HG02798 (cell line): ENCODE results near the gene HCN3.
A peak's percentile ranks its signal among the peaks of the same experiment; 100 is the strongest.

Experiments
- ATAC-seq: cut with Tn5 transposase; IDR thresholded peaks from one replicate; pipeline ENCODE4 v1.9.1; 2021; ENCODE audit warnings: mild to moderate bottlenecking; ENCODE audit not compliant: unreplicated experiment, poor library complexity

The HCN3 gene

DNA sequence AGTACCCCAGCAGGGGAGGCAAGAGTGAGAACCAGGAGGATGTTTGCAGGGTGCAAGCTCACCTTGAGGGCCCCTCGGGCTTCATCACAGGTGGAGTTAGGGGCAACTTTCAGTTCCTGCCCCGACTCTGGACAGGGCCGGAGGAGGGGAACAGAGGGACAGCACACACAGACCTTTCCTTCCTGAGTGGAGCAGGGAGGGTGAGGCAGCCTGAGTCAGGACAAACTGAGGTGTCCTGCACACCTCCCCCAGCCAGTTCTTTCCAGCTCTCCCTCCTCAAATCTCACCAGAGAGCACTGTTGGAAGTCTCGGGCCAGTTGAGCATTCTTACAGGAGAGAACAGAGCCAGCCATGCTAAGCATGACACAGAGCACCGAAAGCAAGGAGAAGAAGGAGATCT is 23.5 kb upstream of the HCN3 start:
- ATAC-seq: no peak

GRCh38 chr1:155254228-155254713 is 23.0 kb upstream of the HCN3 start:
- ATAC-seq: no peak

- no peak for ATAC-seq
These were observed 22.5 kb upstream of the HCN3 start for GRCh38 chr1:155254714-155255242.

DNA sequence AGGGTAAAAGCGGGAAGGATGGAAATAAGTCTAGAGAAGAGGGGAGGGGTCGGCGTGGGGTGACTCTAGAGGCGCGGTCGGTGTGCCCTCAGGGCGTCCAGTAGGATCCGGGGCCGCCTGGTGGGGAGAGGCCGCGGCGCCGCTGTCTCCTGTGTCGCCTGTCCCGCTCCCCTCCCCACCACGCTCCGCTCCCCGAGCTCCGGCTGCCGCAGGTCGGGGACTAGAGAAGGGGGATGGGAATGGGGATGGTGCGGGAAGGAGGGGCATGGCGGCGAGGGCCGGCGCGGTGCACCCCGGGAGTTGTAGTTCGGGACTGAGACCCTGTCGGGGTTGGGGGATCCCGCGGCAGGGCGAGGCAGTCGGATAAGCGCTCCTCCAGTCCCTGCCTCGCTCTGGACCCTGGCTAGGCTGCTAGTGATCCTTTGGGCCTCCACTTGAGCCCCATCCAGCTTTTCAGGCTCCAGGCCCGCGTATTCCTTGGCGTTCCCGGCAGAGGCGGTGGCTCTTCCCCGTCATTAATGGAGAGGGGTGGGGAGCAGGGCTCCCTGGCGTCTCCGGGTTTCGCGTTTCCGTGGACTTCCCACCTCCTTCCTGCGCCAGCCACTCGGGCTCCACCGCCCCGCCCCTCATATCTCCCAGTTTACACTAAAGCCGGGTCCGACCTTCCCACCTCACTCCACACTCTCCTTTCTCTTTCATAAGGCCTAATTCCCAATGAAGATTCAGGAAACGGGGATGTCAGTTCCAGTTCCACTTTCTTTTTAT is 21.8 kb upstream of the HCN3 start, which contains the start of gene ENTREP3:
Gene ENTREP3, minus strand, starts transcription at position 241 of the 765 bp plus-strand sequence. CDS start 606 bp downstream, outside the sequence.
- peak; percentile 74 for ATAC-seq

DNA sequence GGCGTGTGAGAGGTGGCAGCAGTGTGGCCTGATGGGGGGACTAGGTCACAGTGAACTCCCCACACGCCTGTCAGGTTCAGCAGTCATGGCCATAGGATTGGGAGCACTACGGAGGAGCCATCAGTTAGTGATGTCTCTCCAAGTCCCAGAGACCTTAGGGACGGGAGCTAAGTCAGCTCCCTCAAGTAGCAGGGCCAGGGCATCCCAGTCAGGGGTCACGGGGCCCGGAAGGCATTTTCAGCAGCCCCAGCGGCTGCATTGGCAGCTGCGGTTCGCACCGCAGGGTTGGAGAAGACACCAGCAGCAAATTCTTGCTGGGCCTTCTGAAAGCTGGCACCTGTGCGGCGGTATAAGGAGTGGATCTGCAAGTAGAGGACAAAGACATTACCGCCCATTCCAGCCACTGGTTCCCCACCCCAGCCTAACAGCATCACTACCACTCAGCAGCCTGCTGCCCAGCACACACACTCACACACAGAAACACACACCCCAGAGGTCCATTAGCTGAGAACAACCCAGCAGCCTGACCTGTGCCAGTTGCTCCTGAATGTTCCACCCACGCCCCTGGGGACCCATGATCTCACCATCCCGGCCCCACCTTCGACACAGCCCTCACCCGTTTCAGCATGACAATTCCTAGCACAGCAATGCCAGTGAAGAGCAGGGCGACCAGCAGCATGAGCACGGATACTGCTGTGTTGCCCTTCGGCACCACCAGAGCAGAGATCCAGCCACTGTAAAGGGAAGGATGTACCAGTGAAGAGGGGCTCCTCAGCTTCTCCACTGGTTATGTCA is 21.0 kb upstream of the HCN3 start:
- no peak for ATAC-seq

- ATAC-seq: no peak
These were observed 17.0 kb upstream of the HCN3 start for GRCh38 chr1:155260276-155260675.

DNA sequence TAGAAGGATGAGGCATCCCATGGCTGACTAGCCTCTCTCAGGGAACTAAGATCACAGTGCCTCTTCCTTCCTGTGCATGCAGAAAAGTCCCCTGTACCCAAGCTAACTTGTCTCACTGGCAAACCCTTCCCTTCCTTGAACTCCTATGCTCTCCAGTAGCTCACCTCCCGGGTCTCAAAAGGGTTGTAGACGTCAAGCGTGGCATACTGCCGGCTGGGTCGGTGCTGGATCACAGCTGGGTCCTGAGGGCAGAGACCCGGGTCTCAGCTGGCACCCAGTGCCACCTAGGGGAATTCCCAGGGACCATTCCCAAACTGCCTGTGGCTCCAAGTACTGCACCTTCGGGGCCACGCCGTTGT is 15.8 kb upstream of the HCN3 start:
- ATAC-seq: peak; percentile 1

DNA sequence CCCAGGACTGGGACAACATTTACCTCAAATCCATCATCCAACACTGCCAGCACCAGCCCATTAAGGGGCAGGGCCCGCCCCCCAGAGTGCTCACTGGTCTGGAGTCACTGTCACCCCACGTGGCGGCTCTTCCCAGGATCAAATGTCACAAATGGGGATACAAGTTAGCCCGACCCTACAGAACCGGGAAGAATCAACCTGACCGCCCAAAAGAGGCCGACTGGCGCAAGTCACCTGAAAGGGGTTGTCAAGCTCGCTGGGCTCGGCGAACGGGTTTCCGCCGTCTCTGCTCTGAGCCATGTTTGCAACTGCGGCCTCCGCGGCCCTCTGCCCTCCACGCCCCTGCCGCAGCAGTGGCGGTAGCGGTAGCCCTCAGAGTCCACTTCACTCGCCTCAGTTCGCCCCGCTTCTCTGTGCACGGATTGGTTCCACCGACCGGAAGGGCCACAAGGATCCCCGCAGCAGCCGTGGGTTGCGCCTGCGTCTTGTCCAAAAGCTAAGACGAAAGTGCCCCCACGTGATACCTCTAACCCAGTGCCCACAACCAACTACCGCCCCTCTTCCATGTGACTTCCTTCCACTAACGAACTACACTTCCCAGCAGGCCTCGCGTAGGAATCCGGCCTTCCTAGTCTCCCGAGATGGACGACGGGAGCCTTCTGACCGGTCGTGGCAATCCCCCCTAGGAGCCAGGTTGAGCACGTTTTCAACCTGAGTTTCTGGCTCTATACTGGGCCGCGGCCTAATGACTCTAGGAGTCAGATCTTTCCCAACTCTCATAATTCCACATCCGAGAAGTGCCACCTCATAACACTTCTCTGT is 15.2 kb upstream of the HCN3 start, which contains the start of gene SCAMP3:
Gene SCAMP3, minus strand, starts transcription at position 509 of the 822 bp plus-strand sequence. Its CDS starts 209 bp downstream, at position 300.
- ATAC-seq: peak; percentile 96

- ATAC-seq: no peak
These were observed 14.2 kb upstream of the HCN3 start for GRCh38 chr1:155263067-155263466.

DNA sequence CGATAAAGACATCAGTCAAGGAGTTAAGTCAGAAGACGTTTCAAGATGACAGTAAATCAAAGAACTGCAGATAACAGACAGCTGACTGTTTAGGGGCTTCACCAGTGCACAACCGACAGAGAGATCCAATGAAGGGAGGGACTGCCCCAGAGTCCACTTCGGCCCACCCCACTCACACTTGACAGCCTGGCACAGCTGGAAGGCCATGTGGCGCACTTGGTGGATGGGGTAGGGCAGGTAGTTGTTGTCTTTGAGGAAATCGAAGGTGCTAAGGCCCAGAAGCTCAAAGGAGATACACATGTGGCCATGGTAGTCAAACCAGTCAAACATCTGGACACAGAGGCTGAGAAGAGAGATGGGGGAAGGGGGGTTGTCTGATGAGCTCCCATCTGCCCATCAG is 10.7 kb upstream of the HCN3 start:
- no peak for ATAC-seq

DNA sequence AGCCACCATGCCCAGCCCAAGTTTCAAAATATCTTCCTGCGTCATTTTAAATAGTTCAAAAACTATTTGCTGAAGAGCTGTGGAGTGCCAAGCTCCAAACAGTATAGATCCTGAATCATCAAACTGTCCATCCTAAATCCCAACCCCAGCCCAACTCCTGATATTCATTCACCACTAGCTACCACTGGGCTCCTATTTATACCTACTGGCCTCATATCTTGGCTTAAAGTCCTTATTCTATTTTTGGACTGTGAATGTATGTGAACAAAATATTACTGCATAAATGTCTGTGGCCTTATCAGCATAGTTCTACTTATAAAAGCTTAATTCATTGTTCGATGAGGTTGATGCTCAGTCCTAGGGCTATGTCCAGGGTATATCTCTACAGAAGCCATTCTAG is 9.9 kb upstream of the HCN3 start:
- ATAC-seq: no peak

DNA sequence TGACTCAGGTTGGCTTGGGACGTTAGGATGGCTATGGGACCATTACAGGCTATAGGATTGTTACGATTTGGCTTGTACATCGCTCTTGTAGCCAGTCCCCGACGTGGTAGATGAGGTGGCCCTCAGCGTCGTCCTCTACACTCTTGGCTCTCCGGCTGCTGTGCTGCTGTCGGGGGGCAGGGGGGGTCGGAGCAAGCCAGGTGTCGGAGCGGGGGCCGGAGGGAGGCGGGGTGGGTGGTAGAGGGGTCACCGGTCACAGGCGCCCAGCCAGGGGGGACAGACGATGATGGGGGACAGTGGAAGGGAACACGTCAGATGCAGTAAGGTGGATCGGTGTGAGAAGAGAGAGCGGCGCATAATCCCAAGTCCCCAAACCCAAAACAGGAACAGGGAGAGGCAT is 8.6 kb upstream of the HCN3 start:
- ATAC-seq: no peak

GRCh38 chr1:155269381-155269780 is 7.9 kb upstream of the HCN3 start:
- ATAC-seq: no peak

- ATAC-seq: peak; percentile 29
These were observed 4.6 kb upstream of the HCN3 start for GRCh38 chr1:155272466-155273342.

DNA sequence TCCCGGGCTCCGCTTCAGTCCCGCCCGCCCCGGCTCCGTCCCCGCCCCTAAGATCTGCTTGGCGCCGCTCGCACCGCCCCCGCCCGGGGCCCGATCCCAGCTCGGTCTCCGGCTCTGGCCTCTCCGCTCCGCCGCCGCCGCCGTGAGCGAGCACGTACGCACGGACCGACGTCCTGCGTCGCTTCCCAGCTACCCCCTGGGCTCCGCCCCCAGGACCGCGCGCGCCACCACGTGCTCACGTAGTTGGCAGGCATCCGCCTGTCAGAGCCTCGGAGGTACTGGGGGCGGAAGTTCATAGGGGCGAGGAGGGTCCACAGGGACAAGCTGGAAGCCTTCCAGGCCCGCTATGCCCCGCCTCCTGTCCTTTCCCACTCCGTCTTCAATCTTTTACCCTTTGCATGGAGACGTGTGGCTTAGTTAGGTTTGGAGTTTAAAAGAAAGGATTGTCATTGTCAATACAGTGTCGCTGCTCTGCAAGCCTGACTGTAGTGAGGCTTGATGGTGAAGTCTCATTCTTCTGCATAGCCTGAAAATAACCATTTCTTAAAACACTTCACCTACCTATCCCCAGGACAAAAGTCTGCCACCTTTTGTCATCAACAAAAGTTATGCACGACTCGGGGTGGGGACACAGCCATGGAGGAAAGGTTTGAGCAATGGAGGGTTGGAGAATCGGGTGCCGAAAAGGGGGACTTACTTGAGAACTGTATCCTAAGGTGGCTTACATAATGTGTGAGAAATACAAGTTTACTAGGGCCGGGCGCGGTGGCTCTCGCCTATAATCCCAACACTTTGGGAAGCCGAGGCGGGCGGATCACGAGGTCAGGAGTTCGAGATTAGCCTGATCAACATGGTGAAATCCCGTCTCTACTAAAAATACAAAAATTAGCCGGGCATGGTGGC is 3.7 kb upstream of the HCN3 start, which contains the start of gene CLK2:
Gene CLK2, minus strand, starts transcription at position 162 of the 903 bp plus-strand sequence. CDS start 2,527 bp downstream, outside the sequence.
- peak; percentile 88 for ATAC-seq

- no peak for ATAC-seq
These were observed 832 bp downstream of the HCN3 start for GRCh38 chr1:155277902-155278688.

GRCh38 chr1:155278689-155279160 is 1.5 kb downstream of the HCN3 start:
- no peak for ATAC-seq
